ENCODE measurements around the gene AKT3. TPM values are rescaled to one million over a fixed set of nuclear protein-coding genes. Genes with fewer than 3 reads are reported as not detected.

Gene AKT3
- total and polyA plus RNA-seq, 2 experiments from 2014 or later = 4.5 to 18.5 TPM

GRCh38 chr1:243705585-243705984 is 144.5 kb downstream of the AKT3 start:
- Histone ChIP-seq H3K4me3 (no peak overlapping the region), H3K4me2 (no peak overlapping the region), H3K27me3 (ENCODE audit: insufficient read depth) (no peaks in the 10 kb centered on the region), H3K79me2 (replicated peaks; ENCODE audit: insufficient read depth) (no peaks in the 10 kb centered on the region), H2AFZ (no peak overlapping the region), H3K36me3 (ENCODE audit: insufficient read depth) (no peaks in the 10 kb centered on the region), H3K27ac (ENCODE audit: low read depth) (no peak overlapping the region), H3K4me1 (ENCODE audit: insufficient read depth) (peaks cover 6% of the 10 kb centered on the region), H3F3A (replicated peaks; ENCODE audit: low read depth) (no peaks in the 10 kb centered on the region), H3K9me2 (ENCODE audit: insufficient read depth) (no peaks in the 10 kb centered on the region), H4K20me1 (replicated peaks; ENCODE audit: insufficient read depth) (no peaks in the 10 kb centered on the region)
- H3K27ac Mint-ChIP-seq = no peak overlapping the region
- no peaks in the 10 kb centered on the region for H3K36me3 Mint-ChIP-seq (ENCODE audit: low read depth)
- no peak for DNase-seq (ENCODE audit: low spot score)
- ATAC-seq = no peak
- TF ChIP-seq ZNF114 (CRISPR knock-in tag; IDR thresholded peaks at IDR 0.05) (no peak), ZNF462 (CRISPR knock-in tag; IDR thresholded peaks at IDR 0.05) (no peak), JUNB (IDR thresholded peaks at IDR 0.05; ENCODE audit: unreplicated experiment) (no peak)
- H3K4me1 Mint-ChIP-seq = peaks cover 18% of the 10 kb centered on the region
- no peak overlapping the region for H3K4me3 Mint-ChIP-seq
- no peaks in the 10 kb centered on the region for H3K27me3 Mint-ChIP-seq (ENCODE audit: insufficient read depth, low read depth, poor library complexity)
- no peaks in the 10 kb centered on the region for H3K9me3 Mint-ChIP-seq

- Mint-ChIP-seq H3K9me3 (no peaks in the 10 kb centered on the region), H3K4me3 (no peak overlapping the region), H3K36me3 (ENCODE audit: low read depth) (no peaks in the 10 kb centered on the region), H3K4me1 (peaks cover 17% of the 10 kb centered on the region), H3K27ac (no peak overlapping the region), H3K27me3 (ENCODE audit: insufficient read depth, low read depth, poor library complexity) (no peaks in the 10 kb centered on the region)
- H3K27me3 ChIP-seq (ENCODE audit: insufficient read depth) = no peaks in the 10 kb centered on the region
- H3K9me2 ChIP-seq (ENCODE audit: insufficient read depth) = no peaks in the 10 kb centered on the region
- H2AFZ ChIP-seq = no peak overlapping the region
- ATAC-seq = no peak
- no peaks in the 10 kb centered on the region for H3K79me2 ChIP-seq (replicated peaks; ENCODE audit: insufficient read depth)
- peaks cover 6% of the 10 kb centered on the region for H3K4me1 ChIP-seq (ENCODE audit: insufficient read depth)
- H3K36me3 ChIP-seq (ENCODE audit: insufficient read depth) = no peaks in the 10 kb centered on the region
- no peak overlapping the region for H3K27ac ChIP-seq (ENCODE audit: low read depth)
- H3K4me2 ChIP-seq = no peak overlapping the region
- no peaks in the 10 kb centered on the region for H4K20me1 ChIP-seq (replicated peaks; ENCODE audit: insufficient read depth)
- DNase-seq (ENCODE audit: low spot score) = no peak
- no peak overlapping the region for H3K4me3 ChIP-seq
- H3F3A ChIP-seq (replicated peaks; ENCODE audit: low read depth) = no peaks in the 10 kb centered on the region
- TF ChIP-seq EZH2 (IDR thresholded peaks at IDR 0.05; ENCODE audit: low read depth, unreplicated experiment) = no peak
- TF ChIP-seq ETS1 (IDR thresholded peaks at IDR 0.05) = no peak
- TF ChIP-seq ZNF114 (CRISPR knock-in tag; IDR thresholded peaks at IDR 0.05) = no peak
- TF ChIP-seq STAT1 (IDR thresholded peaks at IDR 0.05; ENCODE audit: unreplicated experiment) = no peak
These were observed 148.2 kb downstream of the AKT3 start for GRCh38 chr1:243701872-243702271.

Data from GM23338 (cell line).